ENCODE measurements around the gene PGAM5. TPM values are rescaled to one million over a fixed set of nuclear protein-coding genes. Genes with fewer than 3 reads are reported as not detected.

Gene PGAM5
- total RNA-seq, 2 donors from 2014 or later, result 37.4 to 41.4 TPM

DNA sequence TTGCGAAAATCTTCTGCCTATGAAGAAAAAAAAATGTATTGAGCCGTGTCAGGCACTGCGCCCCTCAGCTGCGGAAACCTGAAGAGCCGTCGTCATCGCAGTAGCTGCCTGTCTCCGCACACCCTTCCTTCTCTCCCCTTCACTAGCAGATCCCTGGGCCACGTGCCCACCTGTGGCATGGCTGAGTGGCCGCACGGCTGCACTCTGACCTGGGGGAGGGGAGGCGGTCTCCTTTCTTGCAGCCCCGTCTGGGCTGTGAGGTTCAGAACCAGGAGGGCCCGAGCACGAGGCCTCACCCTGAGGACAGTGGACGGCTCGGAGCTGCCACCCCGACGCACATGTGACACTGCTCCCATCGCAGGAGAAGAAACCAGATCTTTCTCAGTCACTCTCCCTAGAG is 24.9 kb downstream of the PGAM5 start:
- Histone ChIP-seq H3K27me3 (replicated peaks; ENCODE audit: insufficient read depth) (no peaks in the 10 kb centered on the region), H3K27ac (no peak overlapping the region), H3K9me3 (no peaks in the 10 kb centered on the region), H3K36me3 (peaks cover 15 to 31% of the 10 kb centered on the region in 2 donors), H3K4me1 (replicated peaks) (no peaks in the 10 kb centered on the region), H3K4me3 (no peak overlapping the region)
- no peak for DNase-seq (ENCODE audit: low spot score)
- no peak for TF ChIP-seq POLR2AphosphoS5 (IDR thresholded peaks at IDR 0.05)
- TF ChIP-seq, protein P1, sequence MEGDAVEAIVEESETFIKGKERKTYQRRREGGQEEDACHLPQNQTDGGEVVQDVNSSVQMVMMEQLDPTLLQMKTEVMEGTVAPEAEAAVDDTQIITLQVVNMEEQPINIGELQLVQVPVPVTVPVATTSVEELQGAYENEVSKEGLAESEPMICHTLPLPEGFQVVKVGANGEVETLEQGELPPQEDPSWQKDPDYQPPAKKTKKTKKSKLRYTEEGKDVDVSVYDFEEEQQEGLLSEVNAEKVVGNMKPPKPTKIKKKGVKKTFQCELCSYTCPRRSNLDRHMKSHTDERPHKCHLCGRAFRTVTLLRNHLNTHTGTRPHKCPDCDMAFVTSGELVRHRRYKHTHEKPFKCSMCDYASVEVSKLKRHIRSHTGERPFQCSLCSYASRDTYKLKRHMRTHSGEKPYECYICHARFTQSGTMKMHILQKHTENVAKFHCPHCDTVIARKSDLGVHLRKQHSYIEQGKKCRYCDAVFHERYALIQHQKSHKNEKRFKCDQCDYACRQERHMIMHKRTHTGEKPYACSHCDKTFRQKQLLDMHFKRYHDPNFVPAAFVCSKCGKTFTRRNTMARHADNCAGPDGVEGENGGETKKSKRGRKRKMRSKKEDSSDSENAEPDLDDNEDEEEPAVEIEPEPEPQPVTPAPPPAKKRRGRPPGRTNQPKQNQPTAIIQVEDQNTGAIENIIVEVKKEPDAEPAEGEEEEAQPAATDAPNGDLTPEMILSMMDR (IDR thresholded peaks at IDR 0.05), result no peak
- no peak for TF ChIP-seq POLR2A (IDR thresholded peaks at IDR 0.05)
- intact Hi-C loops (cut with DNase I), result no loop called here
- 90% methylated on average over 19 of the region's 20 CpGs for WGBS

DNA sequence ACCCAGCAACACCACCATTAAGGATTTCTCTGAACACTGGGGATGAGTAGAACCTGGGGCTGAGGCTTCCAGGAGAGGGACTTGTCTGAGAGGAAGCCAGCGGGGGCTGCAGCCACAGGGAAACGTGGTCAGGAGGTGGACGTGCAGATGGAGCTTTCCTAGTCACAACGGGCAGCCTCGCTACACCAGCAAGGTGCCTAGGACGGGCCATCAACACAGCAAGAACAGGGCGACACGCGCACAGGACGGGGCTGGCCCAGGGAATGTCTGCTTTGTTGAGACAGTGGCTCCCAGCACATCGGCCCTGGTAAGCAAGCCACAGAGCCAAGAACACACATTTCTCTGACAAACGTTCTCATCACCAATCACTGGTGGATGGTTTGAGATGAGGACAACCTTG is 25.7 kb downstream of the PGAM5 start:
- Histone ChIP-seq H3K4me3 (no peak overlapping the region), H3K27me3 (replicated peaks; ENCODE audit: insufficient read depth) (no peaks in the 10 kb centered on the region), H3K9me3 (no peaks in the 10 kb centered on the region), H3K27ac (no peak overlapping the region), H3K36me3 (peaks cover 13 to 37% of the 10 kb centered on the region in 2 donors), H3K4me1 (replicated peaks) (no peaks in the 10 kb centered on the region)
- no peak for DNase-seq (ENCODE audit: low spot score)
- WGBS, result 86% methylated on average over 12 of the region's 12 CpGs
- intact Hi-C loops (cut with DNase I), result no loop called here
- TF ChIP-seq POLR2A (IDR thresholded peaks at IDR 0.05) (no peak), POLR2AphosphoS5 (IDR thresholded peaks at IDR 0.05) (no peak)
- TF ChIP-seq, protein P1 (IDR thresholded peaks at IDR 0.05), result no peak

DNA sequence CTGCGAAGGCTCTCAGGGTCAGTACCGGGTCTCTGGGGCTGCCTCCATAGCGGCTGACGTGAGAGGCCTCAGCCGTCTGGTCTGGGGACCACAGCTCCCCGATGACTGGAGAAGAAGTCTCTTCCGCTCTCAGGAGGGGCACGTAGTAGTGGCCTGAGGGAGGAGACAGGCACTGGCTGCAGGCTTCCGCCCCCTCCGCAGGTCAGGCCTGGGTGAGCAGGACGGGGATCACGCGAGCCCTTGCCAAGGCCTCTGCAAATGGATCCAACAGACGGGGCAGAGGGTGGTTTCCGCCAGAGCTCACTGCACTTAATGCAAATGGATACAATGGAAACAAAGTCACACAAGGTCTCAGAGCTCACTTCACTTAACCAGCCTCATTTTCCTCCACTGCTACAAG is 26.3 kb downstream of the PGAM5 start:
- Histone ChIP-seq H3K4me3 (no peak overlapping the region), H3K36me3 (peaks cover 13 to 34% of the 10 kb centered on the region in 2 donors), H3K9me3 (no peaks in the 10 kb centered on the region), H3K4me1 (replicated peaks) (no peaks in the 10 kb centered on the region), H3K27ac (no peak overlapping the region), H3K27me3 (replicated peaks; ENCODE audit: insufficient read depth) (no peaks in the 10 kb centered on the region)
- 94% methylated on average over 15 of the region's 15 CpGs for WGBS
- DNase-seq (ENCODE audit: low spot score), result no peak
- TF ChIP-seq POLR2A (IDR thresholded peaks at IDR 0.05) (no peak), POLR2AphosphoS5 (IDR thresholded peaks at IDR 0.05) (no peak)
- TF ChIP-seq, protein P1 (IDR thresholded peaks at IDR 0.05), result no peak
- intact Hi-C loops (cut with DNase I), result no loop called here

DNA sequence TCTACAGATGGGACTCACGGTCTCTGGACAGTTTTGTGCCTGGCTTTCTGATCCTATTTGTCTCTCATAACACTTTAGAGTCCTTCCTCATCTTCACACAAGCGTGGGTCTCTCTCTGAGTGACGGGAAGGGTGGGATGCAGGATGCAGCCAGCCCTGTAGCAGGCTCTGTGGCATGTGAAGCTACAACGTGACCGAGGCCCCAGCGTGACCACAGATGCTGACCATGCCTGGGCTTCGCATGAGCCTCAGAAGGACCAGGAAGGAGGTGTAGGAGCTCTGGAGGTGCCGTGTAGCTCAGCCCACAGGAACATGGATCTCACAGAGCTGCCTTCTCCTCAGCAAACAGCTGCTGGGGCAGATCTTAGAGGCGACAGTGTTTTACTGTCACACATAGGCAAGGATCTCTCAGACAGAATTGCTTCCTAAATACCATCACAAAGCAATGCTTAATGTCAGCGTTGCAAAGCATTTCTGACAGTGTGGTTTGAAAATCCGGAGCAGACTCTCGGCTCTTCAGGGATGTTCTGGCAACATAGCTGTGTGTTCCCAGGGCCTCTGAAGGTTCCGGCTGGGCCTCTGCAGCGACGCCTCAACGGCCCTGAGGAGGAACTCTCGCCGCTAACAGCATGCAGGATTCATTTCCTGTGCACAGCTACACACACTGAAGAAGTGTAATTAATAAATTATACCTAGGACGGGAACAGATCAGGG is 29.1 kb downstream of the PGAM5 start:
- no peak overlapping the region for H3K27ac ChIP-seq
- peaks cover 0 to 28% of the 10 kb centered on the region in 2 donors for H3K36me3 ChIP-seq
- TF ChIP-seq, protein P1 (IDR thresholded peaks at IDR 0.05), result no peak
- TF ChIP-seq POLR2A (IDR thresholded peaks at IDR 0.05), result no peak
- no peak for TF ChIP-seq POLR2AphosphoS5 (IDR thresholded peaks at IDR 0.05)
- no peaks in the 10 kb centered on the region for H3K4me1 ChIP-seq (replicated peaks)
- no peak for DNase-seq (ENCODE audit: low spot score)
- WGBS, result 84% methylated on average over 19 of the region's 19 CpGs
- H3K27me3 ChIP-seq (replicated peaks; ENCODE audit: insufficient read depth), result no peaks in the 10 kb centered on the region
- H3K4me3 ChIP-seq, result no peak overlapping the region
- no peaks in the 10 kb centered on the region for H3K9me3 ChIP-seq
- intact Hi-C loops (cut with DNase I), result no loop called here

DNA sequence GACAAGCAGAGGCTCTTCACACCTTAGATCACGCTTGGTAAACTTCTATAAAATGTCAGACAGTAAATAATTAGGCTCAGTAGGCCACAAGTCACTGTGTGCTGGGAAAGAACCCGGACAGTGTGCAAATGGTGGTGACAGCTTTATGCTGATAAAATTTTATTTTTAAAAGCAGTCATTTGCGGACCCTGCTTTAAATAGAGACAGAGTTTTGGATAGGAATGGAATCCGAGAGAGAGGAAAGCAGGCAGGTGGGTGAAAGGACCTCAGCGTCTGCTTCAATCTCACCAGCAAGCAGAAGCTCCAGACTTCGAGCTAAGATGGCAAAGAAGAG is 29.6 kb downstream of the PGAM5 start:
- no peak overlapping the region for H3K4me3 ChIP-seq
- H3K4me1 ChIP-seq (replicated peaks), result no peaks in the 10 kb centered on the region
- H3K27ac ChIP-seq, result no peak overlapping the region
- 83% methylated on average over 6 of the region's 6 CpGs for WGBS
- no peaks in the 10 kb centered on the region for H3K27me3 ChIP-seq (replicated peaks; ENCODE audit: insufficient read depth)
- intact Hi-C loops (cut with DNase I), result no loop called here
- DNase-seq (ENCODE audit: low spot score), result no peak
- TF ChIP-seq POLR2A (IDR thresholded peaks at IDR 0.05) (no peak), POLR2AphosphoS5 (IDR thresholded peaks at IDR 0.05) (no peak)
- TF ChIP-seq, protein P1 (IDR thresholded peaks at IDR 0.05), result no peak
- H3K36me3 ChIP-seq, result peaks cover 0 to 27% of the 10 kb centered on the region in 2 donors
- no peaks in the 10 kb centered on the region for H3K9me3 ChIP-seq
